GM19193 (cell line): ENCODE results near the gene PAK4.

Experiments used
- POLR2A ChIP-seq: IDR thresholded peaks from 4 replicates; pipeline ENCODE4 v1.6.1; 2011; ENCODE audit not compliant: insufficient read depth, insufficient read length; ENCODE audit errors: extremely low read depth

PAK4 gene

GRCh38 chr19:39125554-39126311 lies at the start of gene PAK4:
Gene PAK4 (plus strand): TSS chr19:39125786. CDS start chr19:39169554, 43,768 bp downstream.
- peak; percentile 83 for TF ChIP-seq POLR2A

- TF ChIP-seq POLR2A: no peak
Measured at GRCh38 chr19:39077323-39077722, 48.3 kb upstream of the PAK4 start.

GRCh38 chr19:39078436-39079200 lies 47.0 kb upstream of the PAK4 start:
- no peak for TF ChIP-seq POLR2A

GRCh38 chr19:39080431-39080830 lies 45.2 kb upstream of the PAK4 start:
- no peak for TF ChIP-seq POLR2A

GRCh38 chr19:39082167-39082566 lies 43.4 kb upstream of the PAK4 start:
- TF ChIP-seq POLR2A: no peak

GRCh38 chr19:39082745-39083598 lies 42.6 kb upstream of the PAK4 start:
- TF ChIP-seq POLR2A: no peak

- no peak for TF ChIP-seq POLR2A
Measured at GRCh38 chr19:39083599-39083982, 42.0 kb upstream of the PAK4 start.

- TF ChIP-seq POLR2A: no peak
Measured at GRCh38 chr19:39083983-39084731, 41.4 kb upstream of the PAK4 start, which contains the start of gene ACP7. Gene ACP7 (plus strand): TSS chr19:39084368. CDS start chr19:39085270, 902 bp downstream.

GRCh38 chr19:39084732-39085080 lies 40.9 kb upstream of the PAK4 start:
- TF ChIP-seq POLR2A: no peak

GRCh38 chr19:39085392-39085791 lies 40.2 kb upstream of the PAK4 start:
- TF ChIP-seq POLR2A: no peak

- no peak for TF ChIP-seq POLR2A
Measured at GRCh38 chr19:39086386-39086785, 39.2 kb upstream of the PAK4 start.

GRCh38 chr19:39087907-39088686 lies 37.5 kb upstream of the PAK4 start:
- TF ChIP-seq POLR2A: no peak

- TF ChIP-seq POLR2A: no peak
Measured at GRCh38 chr19:39090881-39091280, 34.7 kb upstream of the PAK4 start.

GRCh38 chr19:39097299-39097698 lies 28.3 kb upstream of the PAK4 start:
- TF ChIP-seq POLR2A: no peak
